Measurements from ENCODE around the gene LRMDA.

DNA sequence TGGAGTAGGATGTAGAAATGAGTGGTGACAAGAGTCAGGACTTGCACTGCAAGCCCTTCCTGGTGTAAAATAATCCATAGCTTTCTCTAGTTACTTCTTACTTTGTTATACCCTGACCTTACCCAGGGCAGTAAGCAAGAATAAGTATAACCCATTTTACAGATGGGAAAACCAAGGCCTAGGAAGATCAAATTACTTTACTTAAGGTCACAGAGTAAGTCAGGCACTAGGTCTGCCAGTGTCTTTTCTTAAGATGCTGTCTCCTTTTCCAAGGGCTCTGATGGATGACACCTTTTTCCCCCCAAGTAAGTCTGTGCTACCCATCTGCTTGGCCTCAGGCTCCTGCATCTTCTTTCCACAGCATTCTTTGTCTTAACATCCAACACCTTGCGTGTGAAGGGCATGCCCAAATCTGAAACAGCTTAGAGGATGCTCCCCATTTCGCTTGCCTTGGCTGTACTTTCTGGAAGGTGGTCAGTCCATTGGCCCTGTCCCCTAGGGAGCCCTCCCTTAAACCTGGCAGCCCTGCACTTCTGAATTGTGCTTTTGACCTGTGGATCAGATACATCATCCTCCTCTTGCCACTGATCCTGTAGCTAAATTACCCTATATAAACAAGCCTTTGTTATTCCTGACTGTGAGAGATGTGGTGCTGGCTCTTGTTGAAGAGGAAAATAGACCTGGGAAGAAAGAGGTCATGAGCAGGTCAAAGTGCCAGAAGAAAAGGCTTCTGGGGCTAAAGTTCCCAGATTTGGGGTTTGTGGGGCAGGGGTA is 168.6 kb downstream of the LRMDA start:
- TF ChIP-seq EZH2 (IDR thresholded peaks at IDR 0.05; ENCODE audit: low read length) (no peak), CTCF (optimal IDR thresholded peaks at IDR 0.05 in 1 of 3, IDR thresholded peaks at IDR 0.05 in 1 of 3, conservative IDR thresholded peaks at IDR 0.05 in 1 of 3; ENCODE audit: extremely low read depth in 1 of 3, insufficient read depth in 2 of 3, low read length in 3 of 3) (no peak)

Measured in keratinocyte (primary cell).